Hematopoietic multipotent progenitor cell treated with erythropoietin and hydrocortisone succinate and interleukin-3 and kit ligand, for 6 days (in vitro differentiated cells): ENCODE measurements around the gene LCE1F.

Experiments used
- DNase-seq: peaks from one replicate; pipeline ENCODE4 v3.0.0-alpha.2; 2015

LCE1F gene

GRCh38 chr1:152774875-152775274 lies at the start of gene LCE1F:
TSS of gene LCE1F (plus strand) at chr1:152775140. CDS start at chr1:152776372, 1,232 bp downstream.
- no peak for DNase-seq

- no peak for DNase-seq
These were observed 49.7 kb upstream of the LCE1F start for GRCh38 chr1:152725261-152725660.

- no peak for DNase-seq
These were observed 46.0 kb upstream of the LCE1F start for GRCh38 chr1:152728986-152729385.

- DNase-seq = peak; percentile 11
These were observed 39.3 kb upstream of the LCE1F start for GRCh38 chr1:152735648-152736047.

GRCh38 chr1:152737997-152738396 lies 36.9 kb upstream of the LCE1F start:
- no peak for DNase-seq

- no peak for DNase-seq
These were observed 35.1 kb upstream of the LCE1F start for GRCh38 chr1:152739841-152740240.

- no peak for DNase-seq
These were observed 33.3 kb upstream of the LCE1F start for GRCh38 chr1:152741656-152742055.

- DNase-seq = no peak
These were observed 31.4 kb upstream of the LCE1F start for GRCh38 chr1:152743371-152744145.

GRCh38 chr1:152745289-152745704 lies 29.6 kb upstream of the LCE1F start:
- DNase-seq = peak; percentile 18

- no peak for DNase-seq
These were observed 29.0 kb upstream of the LCE1F start for GRCh38 chr1:152745765-152746444.

- peak; percentile 9 for DNase-seq
These were observed 27.1 kb upstream of the LCE1F start for GRCh38 chr1:152747831-152748230.

- no peak for DNase-seq
These were observed 22.7 kb upstream of the LCE1F start for GRCh38 chr1:152752225-152752624.

- no peak for DNase-seq
These were observed 21.4 kb upstream of the LCE1F start for GRCh38 chr1:152753586-152753985.

GRCh38 chr1:152756872-152757271 lies 18.1 kb upstream of the LCE1F start:
- DNase-seq = no peak

- DNase-seq = no peak
These were observed 17.2 kb upstream of the LCE1F start, which contains the start of gene KPRP for GRCh38 chr1:152757747-152758146. TSS of gene KPRP (plus strand) at chr1:152758025. CDS start at chr1:152759589, 1,564 bp downstream.

- DNase-seq = no peak
These were observed 16.3 kb upstream of the LCE1F start for GRCh38 chr1:152758636-152759035.

- DNase-seq = no peak
These were observed 15.3 kb upstream of the LCE1F start for GRCh38 chr1:152759453-152760173.

- no peak for DNase-seq
These were observed 14.3 kb upstream of the LCE1F start for GRCh38 chr1:152760551-152761190.

GRCh38 chr1:152761609-152762213 lies 13.2 kb upstream of the LCE1F start:
- no peak for DNase-seq

- DNase-seq = no peak
These were observed 6.0 kb upstream of the LCE1F start for GRCh38 chr1:152768847-152769533.

GRCh38 chr1:152770411-152770810 lies 4.5 kb upstream of the LCE1F start:
- DNase-seq = no peak

- no peak for DNase-seq
These were observed 1.4 kb downstream of the LCE1F start for GRCh38 chr1:152776361-152776760.
